H1 (cell line): ENCODE data around the gene FANCM. TPM values are rescaled to one million over a fixed set of nuclear protein-coding genes. Genes with fewer than 3 reads are reported as not detected.

Source experiments
- ATF2 ChIP-seq: IDR thresholded peaks from 2 replicates; pipeline ENCODE4 v1.6.1; 2012; ENCODE audit warnings: low read length, inconsistent platforms
- ATF3 ChIP-seq: IDR thresholded peaks from 2 replicates; pipeline ENCODE4 v1.6.1; 2011; ENCODE audit warnings: low read depth, mild to moderate bottlenecking, low read length; ENCODE audit not compliant: insufficient read depth
- BACH1 ChIP-seq: IDR thresholded peaks from 2 replicates; pipeline ENCODE4 v1.6.1; 2012; ENCODE audit warnings: low read length, improper control_type of control experiment
- BRCA1 ChIP-seq: IDR thresholded peaks from 2 replicates; pipeline ENCODE4 v1.6.1; 2012; ENCODE audit warnings: low read depth, low read length, improper control_type of control experiment
- CBX8 ChIP-seq: fragments of 300-800, 300-1000 bp; sonication (generic); IDR thresholded peaks from 2 replicates; pipeline ENCODE4 v1.7.1; 2016; ENCODE audit warnings: low read depth, low read length, borderline replicate concordance
- EGR1 ChIP-seq: IDR thresholded peaks from 2 replicates; pipeline ENCODE4 v1.6.1; 2011; ENCODE audit warnings: low read depth, low read length, borderline replicate concordance
- JUND ChIP-seq: IDR thresholded peaks from 2 replicates; pipeline ENCODE4 v1.6.1; 2011; ENCODE audit warnings: mild to moderate bottlenecking, improper control_type of control experiment, low read length
- KDM4A ChIP-seq: IDR thresholded peaks from one replicate; pipeline ENCODE4 v1.7.1; 2012; ENCODE audit warnings: low read depth, mild to moderate bottlenecking, moderate library complexity, low read length, inconsistent platforms; ENCODE audit not compliant: severe bottlenecking
- MAX ChIP-seq: IDR thresholded peaks from 2 replicates; pipeline ENCODE4 v1.6.1; 2012; ENCODE audit warnings: inconsistent platforms
- NANOG ChIP-seq: IDR thresholded peaks from 2 replicates; pipeline ENCODE4 v1.6.1; 2011; ENCODE audit warnings: low read length, low read depth, mild to moderate bottlenecking, inconsistent platforms; ENCODE audit not compliant: insufficient read depth, poor library complexity, severe bottlenecking
- NRF1 ChIP-seq: IDR thresholded peaks from 2 replicates; pipeline ENCODE4 v1.6.1; 2011; ENCODE audit warnings: mild to moderate bottlenecking, low read depth, low read length, improper control_type of control experiment
- POLR2A ChIP-seq, 2 experiments: IDR thresholded peaks; 1 replicate in 1 of 2; 2 replicates in 1 of 2; pipeline ENCODE4 v1.6.1; 2011; ENCODE audit warnings: low read depth in 2 of 2, low read length in 2 of 2, mild to moderate bottlenecking in 2 of 2; ENCODE audit errors: control extremely low read depth in 1 of 2
- POLR2AphosphoS5 ChIP-seq: IDR thresholded peaks from 2 replicates; pipeline ENCODE4 v1.6.1; 2011; ENCODE audit warnings: low read depth, low read length
- RFX5 ChIP-seq: IDR thresholded peaks from 2 replicates; pipeline ENCODE4 v1.6.1; 2011; ENCODE audit warnings: low read depth, low read length, improper control_type of control experiment, borderline replicate concordance
- RXRA ChIP-seq: IDR thresholded peaks from 2 replicates; pipeline ENCODE4 v1.6.1; 2011; ENCODE audit warnings: low read depth, mild to moderate bottlenecking, low read length, moderate library complexity; ENCODE audit not compliant: insufficient read depth
- SAP30 ChIP-seq: fragments of 300-600 bp; sonication (generic); IDR thresholded peaks from 2 replicates; pipeline ENCODE4 v1.7.1; 2012; ENCODE audit warnings: low read length, moderate library complexity, mild to moderate bottlenecking, inconsistent platforms; ENCODE audit not compliant: insufficient read depth, insufficient replicate concordance
- SIN3A ChIP-seq, 2 experiments: IDR thresholded peaks in 1 of 2; conservative IDR thresholded peaks in 1 of 2; 2 replicates each; pipeline ENCODE4 v1.6.1; 2011 to 2012; ENCODE audit warnings: low read length in 2 of 2, improper control_type of control experiment in 1 of 2, low read depth in 1 of 2, mild to moderate bottlenecking in 1 of 2
- SIRT6 ChIP-seq: IDR thresholded peaks from one replicate; pipeline ENCODE4 v1.7.1; 2012; ENCODE audit warnings: low read length, inconsistent platforms
- SRF ChIP-seq: IDR thresholded peaks from 2 replicates; pipeline ENCODE4 v1.6.1; 2011; ENCODE audit warnings: mild to moderate bottlenecking, low read depth, low read length, moderate library complexity
- TAF7 ChIP-seq: optimal IDR thresholded peaks from 2 replicates; pipeline ENCODE3; 2011; ENCODE audit warnings: low read depth, mild to moderate bottlenecking, inconsistent platforms, low read length, moderate library complexity, borderline replicate concordance
- TBP ChIP-seq: IDR thresholded peaks from 2 replicates; pipeline ENCODE4 v1.6.1; 2011; ENCODE audit warnings: low read depth, low read length, improper control_type of control experiment
- TCF12 ChIP-seq: IDR thresholded peaks from 2 replicates; pipeline ENCODE4 v1.6.1; 2011; ENCODE audit warnings: low read depth, mild to moderate bottlenecking, low read length
- polyA plus RNA-seq, 7 experiments: library from polyadenylated mRNA; depleted of rRNA in 3 of 7; stranded (reverse) in 5 of 7; unstranded in 2 of 7; fragments of >200 nt in 5 of 7; fragments of 200-250 nt in 2 of 7; gene quantifications; 1 replicate in 5 of 7; 2 replicates in 1 of 7; 4 replicates in 1 of 7; pipeline versions ENCODE4 v1.2.1 to v1.2.3, GENCODE V29; 2011 to 2013; ENCODE audit warnings: missing spikeins in 2 of 7, mixed read lengths in 2 of 7
- total RNA-seq: library from RNA; stranded (reverse); fragmentation: NEBNext Ultra II Directional; extraction: Animal tissue kit (Norgen Biotek cat#: 25700); gene quantifications from 2 replicates; pipeline ENCODE4 v1.2.1, GENCODE V29; 2021

Gene FANCM
- total and polyA plus RNA-seq, 2 of the 8 experiments (the other 6 are each of a cell fraction or from before 2014, with no cell fraction given) = 3.2 to 10.5 TPM

GRCh38 chr14:45135659-45136395, at the start of gene FANCM (continued):
- TF ChIP-seq TAF7 (no peak), BACH1 (no peak), TBP (peak; percentile 51; the same call in 1 of the 2 replicates), NRF1 (no peak), RXRA (no peak), POLR2A (IDR thresholded peaks at IDR 0.05; ENCODE audit: control extremely low read depth in 1 of 2, low read depth in 2 of 2, low read length in 2 of 2) (peak in 1 of 2 experiments; percentile 68; a peak in 2 of 3 replicates), BRCA1 (no peak), TCF12 (no peak), SIRT6 (no peak), ATF2 (no peak), RFX5 (no peak), JUND (no peak), EGR1 (no peak), SAP30 (no peak), ATF3 (no peak), MAX (peak; percentile 39; the same call in 1 of the 2 replicates), NANOG (no peak), POLR2AphosphoS5 (peak; percentile 63; the same call in 1 of the 2 replicates), CBX8 (no peak), SRF (peak; percentile 34; the same call in 1 of the 2 replicates), KDM4A (peak; percentile 62), SIN3A (conservative IDR thresholded peaks at IDR 0.05 in 1 of 2, IDR thresholded peaks at IDR 0.05 in 1 of 2; ENCODE audit: low read depth in 1 of 2, low read length in 2 of 2) (peak; percentile 42 to 88)
